Stimulated activated CD8-positive, alpha-beta memory T cell treated with anti-CD3 and anti-CD28 coated beads, Interleukin-2, amount 100 ng/mL, for 1 hour (primary cell): ENCODE measurements around the gene PRSS21.

Experiments used
- DNase-seq, 2 donors: peaks; one replicate each; pipeline ENCODE4 v3.0.0-alpha.2; 2020; ENCODE audit warnings: low read depth in 2 of 2

PRSS21 gene

DNA sequence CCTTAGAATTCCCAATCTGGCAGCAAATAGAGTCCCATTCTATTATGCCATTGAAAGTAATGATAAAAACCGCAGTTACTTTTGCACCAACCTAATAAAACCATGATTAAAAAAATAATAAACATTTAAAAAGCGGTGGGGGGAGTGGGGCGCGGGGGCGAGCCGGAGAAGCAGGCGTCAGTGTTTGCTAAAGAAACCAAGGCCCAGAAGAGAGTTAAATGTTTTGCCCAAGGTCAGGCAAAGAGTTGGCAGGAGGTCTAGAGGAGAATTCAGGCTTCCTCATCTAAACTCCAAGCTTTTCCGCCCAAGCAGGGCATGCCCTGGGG, 50.6 kb downstream of the PRSS21 start:
- DNase-seq: no peak

- DNase-seq: peak; percentile 89 to 90
Observed at GRCh38 chr16:2867987-2868789, 51.2 kb downstream of the PRSS21 start.
